HG03108 (cell line): ENCODE results near the gene WNT8A.

Source experiments
- ATAC-seq: cut with Tn5 transposase; IDR thresholded peaks from one replicate; pipeline ENCODE4 v1.9.1; 2021; ENCODE audit warnings: moderate library complexity; ENCODE audit not compliant: unreplicated experiment

Gene WNT8A

GRCh38 chr5:138139781-138140090, 55.9 kb downstream of the WNT8A start:
- ATAC-seq: no peak

DNA sequence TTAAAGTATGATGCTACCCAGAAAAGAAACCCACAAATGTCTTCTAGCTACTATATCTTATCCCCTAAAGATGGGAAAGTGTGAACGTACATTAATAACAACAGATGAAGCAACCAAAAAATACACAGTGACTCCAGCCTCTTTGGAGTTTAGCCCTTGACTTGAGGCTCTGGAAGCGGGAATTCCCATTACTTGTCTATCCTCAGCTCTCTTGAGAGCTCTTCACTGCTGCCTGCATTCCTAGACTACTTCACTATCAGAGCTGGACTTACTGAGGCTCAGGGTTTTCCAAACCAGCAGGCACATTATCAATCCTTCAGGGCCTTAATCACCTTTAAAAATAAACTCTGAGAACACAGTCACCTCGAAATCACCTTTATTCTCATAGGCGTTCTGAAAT, 56.4 kb downstream of the WNT8A start:
- ATAC-seq: no peak
